Gastrocnemius medialis (tissue), 4 donors: Measurements from ENCODE around the gene PFN1.

Experiments used
- CTCF ChIP-seq, 5 experiments: fragments of 450-650 bp in 3 of 5; fragments of 200-600 bp in 2 of 5; sonication (generic) in 2 of 5; IDR thresholded peaks in 4 of 5; conservative IDR thresholded peaks in 1 of 5; 1 replicate in 4 of 5; 2 replicates in 1 of 5; pipeline ENCODE4 v1.5.1; 2016 to 2019; ENCODE audit warnings: antibody characterized with exemption in 5 of 5, mild to moderate bottlenecking in 3 of 5, moderate library complexity in 3 of 5
- POLR2A ChIP-seq, 2 donors: fragments of 450-650 bp; IDR thresholded peaks; one replicate each; pipeline ENCODE4 v1.6.1; 2017; ENCODE audit warnings: antibody characterized with exemption in 2 of 2, mild to moderate bottlenecking in 2 of 2, moderate library complexity in 2 of 2

DNA sequence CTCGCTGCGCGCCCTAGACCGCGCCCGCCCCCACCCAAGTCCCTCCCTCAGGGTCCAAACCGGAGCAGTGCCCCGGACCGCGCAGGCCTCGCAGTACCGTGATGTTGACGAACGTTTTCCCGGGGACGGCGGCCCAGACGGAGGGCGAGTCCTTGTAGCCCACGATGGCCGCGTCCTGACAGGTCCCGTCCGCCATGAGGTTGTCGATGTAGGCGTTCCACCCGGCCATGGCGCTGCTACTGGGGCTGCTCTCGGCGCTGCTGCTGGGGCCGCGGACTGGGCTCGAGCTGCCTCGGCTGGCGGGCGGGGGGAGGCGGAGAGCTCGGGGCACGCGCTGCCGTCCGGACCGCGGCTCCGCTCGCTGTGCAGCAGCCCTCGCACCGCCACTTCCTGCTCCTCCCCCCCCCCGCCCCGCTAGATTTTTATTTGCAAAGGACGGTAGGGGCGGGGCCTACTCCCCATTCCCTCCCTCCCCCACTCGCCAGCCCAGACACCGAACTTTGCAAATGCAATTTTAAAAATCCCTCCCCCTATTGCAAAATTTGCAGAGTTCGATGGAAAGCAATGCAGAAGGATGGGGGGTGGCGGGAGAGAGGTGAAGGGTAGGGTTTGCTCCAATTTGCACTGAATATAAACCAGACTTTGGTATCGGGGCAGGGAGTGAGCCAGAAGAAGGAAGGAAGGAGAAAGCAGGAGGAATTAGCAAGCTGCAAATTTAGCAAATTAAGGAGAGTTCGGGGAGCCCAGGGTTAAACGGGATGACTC lies at the start of gene PFN1:
- TF ChIP-seq CTCF (IDR thresholded peaks at IDR 0.05 in 4 of 5, conservative IDR thresholded peaks at IDR 0.05 in 1 of 5) (no peak), POLR2A (IDR thresholded peaks at IDR 0.05) (peak; percentile 91 to 96)
